NT2/D1 (cell line): ENCODE measurements around the gene S1PR1.

Experiments
- YY1 ChIP-seq: IDR thresholded peaks from 2 replicates; pipeline ENCODE4 v1.6.1; 2011; ENCODE audit not compliant: insufficient read length, insufficient read depth
- ZNF274 ChIP-seq: IDR thresholded peaks from 2 replicates; pipeline ENCODE4 v1.6.1; 2011; ENCODE audit warnings: mild to moderate bottlenecking, low read depth, low read length

DNA sequence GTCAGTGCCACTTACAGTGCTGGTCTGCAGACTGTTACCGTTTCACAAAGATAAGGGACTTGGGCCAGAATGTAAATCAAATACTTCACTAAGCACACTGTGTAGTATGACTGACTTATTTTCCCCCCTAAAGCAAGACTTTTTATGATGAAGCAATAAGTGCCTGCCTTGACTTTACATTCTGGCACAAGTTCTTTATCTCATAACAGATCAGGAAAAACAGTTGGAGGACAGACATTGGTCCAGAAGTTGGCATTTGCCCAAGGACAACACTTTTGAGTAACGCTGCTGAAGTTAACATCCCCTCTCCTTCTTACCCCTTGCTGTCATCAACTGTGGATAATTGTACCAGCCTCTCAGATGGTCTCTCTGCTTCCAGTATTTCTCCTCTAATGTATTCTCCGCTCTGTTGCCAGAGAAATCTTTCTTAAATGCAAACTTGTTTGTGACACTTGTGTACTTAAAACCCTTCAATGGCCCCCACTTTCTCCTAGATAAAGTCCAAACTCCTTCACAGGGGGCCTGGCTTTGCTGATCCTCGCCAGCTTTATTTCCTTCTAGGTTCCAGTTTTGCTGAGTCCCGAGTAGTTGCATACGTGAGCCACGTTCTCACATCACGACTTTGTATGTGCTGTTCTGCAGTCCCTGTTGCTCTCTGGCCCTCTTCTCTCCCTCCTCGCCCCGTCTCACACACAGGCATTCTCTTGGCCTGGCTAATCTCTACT, 45.7 kb downstream of the S1PR1 start:
- TF ChIP-seq ZNF274 (no peak), YY1 (no peak)
